Thyroid gland (tissue), 4 donors: ENCODE results near the gene NPHP4. TPM values are rescaled to one million over a fixed set of nuclear protein-coding genes. Genes with fewer than 3 reads are reported as not detected.

Experiments
- DNase-seq, 2 donors: peaks; one replicate each; pipeline ENCODE4 v3.0.0-alpha.2; 2019
- H3K27ac ChIP-seq, 3 donors: fragments of 200-600 bp; sonication (generic); 1 replicate in 2 of 3; 2 replicates in 1 of 3; pipeline ENCODE4 v1.5.1; 2016 to 2019; ENCODE audit warnings: mild to moderate bottlenecking in 1 of 3, moderate library complexity in 1 of 3
- H3K27me3 ChIP-seq: fragments of 200-600 bp; sonication (generic); one replicate; pipeline ENCODE4 v1.5.1; 2019
- H3K36me3 ChIP-seq, 2 donors: fragments of 200-600 bp; sonication (generic); one replicate each; pipeline ENCODE4 v1.5.1; 2016 to 2019
- H3K4me1 ChIP-seq, 2 donors: fragments of 200-600 bp; sonication (generic); one replicate each; pipeline ENCODE4 v1.5.1; 2017 to 2019
- H3K4me3 ChIP-seq, 3 donors: fragments of 200-600 bp; sonication (generic); replicated peaks in 1 of 3; 1 replicate in 2 of 3; 2 replicates in 1 of 3; pipeline ENCODE4 v1.5.1; 2016; ENCODE audit warnings: mild to moderate bottlenecking in 1 of 3
- H3K9me3 ChIP-seq: fragments of 200-600 bp; sonication (generic); one replicate; pipeline ENCODE4 v1.5.1; 2017
- CTCF ChIP-seq, 6 experiments: fragments of 200-600 bp in 3 of 6; fragments of 450-650 bp in 3 of 6; sonication (generic) in 3 of 6; IDR thresholded peaks; one replicate each; pipeline ENCODE4 v1.5.1; 2016 to 2019; ENCODE audit warnings: antibody characterized with exemption in 6 of 6, mild to moderate bottlenecking in 2 of 6, inconsistent platforms in 1 of 6, moderate library complexity in 1 of 6
- POLR2A ChIP-seq, 2 donors: fragments of 450-650 bp; IDR thresholded peaks; one replicate each; pipeline ENCODE4 v1.6.1; 2017; ENCODE audit warnings: antibody characterized with exemption in 2 of 2, mild to moderate bottlenecking in 2 of 2, moderate library complexity in 1 of 2
- WGBS, 2 donors: methylation state at CpG; one replicate each; pipeline ENCODE4 v1.1.5; 2017; 5-methylcytosine and 5-hydroxymethylcytosine counted together
- intact Hi-C: fragments of 100-400 bp; cut with DNase I; formaldehyde crosslinking; loops from one replicate; pipeline ENCODE4 v1.15.1; 2023
- total RNA-seq, 4 donors: library from RNA; depleted of rRNA; stranded (reverse); fragments of >200 nt; gene quantifications; one replicate each; pipeline ENCODE4 v1.2.3, GENCODE V29; 2016

Gene NPHP4
- total RNA-seq, 4 donors from 2014 or later = 24.3 to 48.3 (median 30.4) TPM

- H3K4me3 ChIP-seq = no peak overlapping the region
- no peak for DNase-seq
- no peaks in the 10 kb centered on the region for H3K4me1 ChIP-seq
- no peaks in the 10 kb centered on the region for H3K27me3 ChIP-seq
- WGBS, 2 donors = 93 to 94% methylated on average over 10 of the region's 10 CpGs
- intact Hi-C loops = no loop called here
- TF ChIP-seq CTCF (IDR thresholded peaks at IDR 0.05) (no peak), POLR2A (IDR thresholded peaks at IDR 0.05) (no peak)
- H3K36me3 ChIP-seq = peaks cover 0 to 11% of the 10 kb centered on the region in 2 donors
- no peak overlapping the region for H3K27ac ChIP-seq
- no peaks in the 10 kb centered on the region for H3K9me3 ChIP-seq
Measured at GRCh38 chr1:5969168-5969567, 23.1 kb downstream of the NPHP4 start.

GRCh38 chr1:5968161-5968736 lies 24.0 kb downstream of the NPHP4 start:
- Histone ChIP-seq H3K36me3 (peaks cover 0 to 11% of the 10 kb centered on the region in 2 donors), H3K27ac (no peak overlapping the region), H3K27me3 (no peaks in the 10 kb centered on the region), H3K4me3 (no peak overlapping the region), H3K9me3 (no peaks in the 10 kb centered on the region), H3K4me1 (no peaks in the 10 kb centered on the region)
- WGBS, 2 donors = 95 to 96% methylated on average over 11 of the region's 11 CpGs
- DNase-seq = no peak
- intact Hi-C loops = no loop called here
- TF ChIP-seq CTCF (IDR thresholded peaks at IDR 0.05) (no peak), POLR2A (IDR thresholded peaks at IDR 0.05) (no peak)

GRCh38 chr1:5967351-5968160 lies 24.7 kb downstream of the NPHP4 start:
- no peaks in the 10 kb centered on the region for H3K27me3 ChIP-seq
- H3K4me1 ChIP-seq = peaks cover 0 to 6% of the 10 kb centered on the region in 2 donors
- TF ChIP-seq CTCF (IDR thresholded peaks at IDR 0.05) (no peak), POLR2A (IDR thresholded peaks at IDR 0.05) (no peak)
- H3K4me3 ChIP-seq = no peak overlapping the region
- DNase-seq = no peak
- no peak overlapping the region for H3K27ac ChIP-seq
- peaks cover 0 to 11% of the 10 kb centered on the region in 2 donors for H3K36me3 ChIP-seq
- no peaks in the 10 kb centered on the region for H3K9me3 ChIP-seq
- 81 to 92% methylated on average over 20 to 23 of the region's 23 CpGs for WGBS, 2 donors
- intact Hi-C loops = no loop called here

- Histone ChIP-seq H3K4me1 (peaks cover 7 to 11% of the 10 kb centered on the region in 2 donors), H3K4me3 (no peak overlapping the region), H3K27me3 (no peaks in the 10 kb centered on the region), H3K36me3 (peaks cover under 1 to 11% of the 10 kb centered on the region in 2 donors), H3K9me3 (no peaks in the 10 kb centered on the region), H3K27ac (no peak overlapping the region)
- TF ChIP-seq POLR2A (IDR thresholded peaks at IDR 0.05) (no peak), CTCF (IDR thresholded peaks at IDR 0.05) (no peak)
- intact Hi-C loops = no loop called here
- DNase-seq = no peak
- WGBS, 2 donors = 85% methylated on average over 16 to 17 of the region's 17 CpGs
Measured at GRCh38 chr1:5966543-5967205, 25.6 kb downstream of the NPHP4 start.
